Stimulated activated memory B cell treated with anti-CD40 and anti-IgM and Interleukin-4, amounts not matched to agents 10 μg/mL and 1 μg/mL and 100 μg/mL, for 72 hours (primary cell): ENCODE data around the gene ANO8.

ENCODE experiments used
- ATAC-seq: fragments of 150-1000 bp; cut with Tn5 transposase; 2 replicates; pipeline ENCODE4 v1.10.0; 2021
- H3K27ac Mint-ChIP-seq: one replicate; pipeline ENCODE4 v1.8.0; 2022; ENCODE audit warnings: mild to moderate bottlenecking, mixed read lengths
- H3K27me3 Mint-ChIP-seq: one replicate; pipeline ENCODE4 v1.8.0; 2022; ENCODE audit warnings: mixed read lengths
- H3K36me3 Mint-ChIP-seq: one replicate; pipeline ENCODE4 v1.8.0; 2022; ENCODE audit warnings: mixed read lengths
- H3K4me1 Mint-ChIP-seq: one replicate; pipeline ENCODE4 v1.8.0; 2022; ENCODE audit warnings: mixed read lengths
- H3K4me3 Mint-ChIP-seq: one replicate; pipeline ENCODE4 v1.8.0; 2022; ENCODE audit warnings: mild to moderate bottlenecking, moderate library complexity, mixed read lengths
- H3K9me3 Mint-ChIP-seq: one replicate; pipeline ENCODE4 v1.8.0; 2022; ENCODE audit warnings: mixed read lengths

ANO8 gene

GRCh38 chr19:17357078-17357666 is 22.5 kb upstream of the ANO8 start:
- Mint-ChIP-seq H3K27ac (no peak overlapping the region), H3K27me3 (peaks cover 54% of the 10 kb centered on the region), H3K4me1 (no peaks in the 10 kb centered on the region), H3K4me3 (no peak overlapping the region), H3K36me3 (no peaks in the 10 kb centered on the region), H3K9me3 (no peaks in the 10 kb centered on the region)
- no peak for ATAC-seq

GRCh38 chr19:17353386-17353785 is 18.7 kb upstream of the ANO8 start:
- no peak overlapping the region for H3K4me3 Mint-ChIP-seq
- H3K27ac Mint-ChIP-seq, result no peak overlapping the region
- no peak for ATAC-seq
- peaks cover 68% of the 10 kb centered on the region for H3K27me3 Mint-ChIP-seq
- no peaks in the 10 kb centered on the region for H3K36me3 Mint-ChIP-seq
- no peaks in the 10 kb centered on the region for H3K9me3 Mint-ChIP-seq
- H3K4me1 Mint-ChIP-seq, result peaks cover 15% of the 10 kb centered on the region

GRCh38 chr19:17352608-17353280 is 18.1 kb upstream of the ANO8 start:
- no peak overlapping the region for H3K27ac Mint-ChIP-seq

GRCh38 chr19:17351815-17352435 is 17.3 kb upstream of the ANO8 start:
- Mint-ChIP-seq H3K27me3 (peaks cover 77% of the 10 kb centered on the region), H3K4me3 (no peak overlapping the region), H3K4me1 (peaks cover 15% of the 10 kb centered on the region), H3K9me3 (no peaks in the 10 kb centered on the region), H3K27ac (no peak overlapping the region), H3K36me3 (no peaks in the 10 kb centered on the region)
- no peak for ATAC-seq

More at GRCh38 chr19:17352608-17353280, 18.1 kb upstream of the ANO8 start:
- Mint-ChIP-seq H3K4me3 (no peak overlapping the region), H3K4me1 (peaks cover 15% of the 10 kb centered on the region), H3K9me3 (no peaks in the 10 kb centered on the region), H3K27me3 (peaks cover 74% of the 10 kb centered on the region), H3K36me3 (no peaks in the 10 kb centered on the region)
- no peak for ATAC-seq

- peaks cover 64% of the 10 kb centered on the region for H3K27me3 Mint-ChIP-seq
- no peak overlapping the region for H3K27ac Mint-ChIP-seq
- no peaks in the 10 kb centered on the region for H3K9me3 Mint-ChIP-seq
- H3K36me3 Mint-ChIP-seq, result no peaks in the 10 kb centered on the region
- peaks cover 23% of the 10 kb centered on the region for H3K4me1 Mint-ChIP-seq
- no peak overlapping the region for H3K4me3 Mint-ChIP-seq
- no peak for ATAC-seq
These were observed 14.0 kb upstream of the ANO8 start for GRCh38 chr19:17348700-17349099.

GRCh38 chr19:17347877-17348276 is 13.2 kb upstream of the ANO8 start:
- no peaks in the 10 kb centered on the region for H3K36me3 Mint-ChIP-seq
- H3K4me3 Mint-ChIP-seq, result no peak overlapping the region
- H3K27ac Mint-ChIP-seq, result no peak overlapping the region

GRCh38 chr19:17347361-17347760 is 12.7 kb upstream of the ANO8 start:
- ATAC-seq, result no peak
- Mint-ChIP-seq H3K4me1 (peaks cover 23% of the 10 kb centered on the region), H3K27me3 (peaks cover 50% of the 10 kb centered on the region), H3K36me3 (no peaks in the 10 kb centered on the region), H3K27ac (no peak overlapping the region), H3K4me3 (no peak overlapping the region), H3K9me3 (no peaks in the 10 kb centered on the region)

More at GRCh38 chr19:17347877-17348276, 13.2 kb upstream of the ANO8 start:
- Mint-ChIP-seq H3K27me3 (peaks cover 55% of the 10 kb centered on the region), H3K4me1 (peaks cover 23% of the 10 kb centered on the region), H3K9me3 (no peaks in the 10 kb centered on the region)
- no peak for ATAC-seq

- H3K36me3 Mint-ChIP-seq, result peaks cover 4% of the 10 kb centered on the region
- ATAC-seq, result peak; percentile 91
- peaks cover 38% of the 10 kb centered on the region for H3K27me3 Mint-ChIP-seq
- H3K4me3 Mint-ChIP-seq, result no peak overlapping the region
- no peaks in the 10 kb centered on the region for H3K9me3 Mint-ChIP-seq
- H3K4me1 Mint-ChIP-seq, result peaks cover 16% of the 10 kb centered on the region
- no peak overlapping the region for H3K27ac Mint-ChIP-seq
These were observed 11.5 kb upstream of the ANO8 start for GRCh38 chr19:17346109-17346671.

GRCh38 chr19:17341845-17342244 is 7.2 kb upstream of the ANO8 start:
- Mint-ChIP-seq H3K27me3 (no peaks in the 10 kb centered on the region), H3K9me3 (no peaks in the 10 kb centered on the region), H3K4me3 (no peak overlapping the region), H3K36me3 (peaks cover 15% of the 10 kb centered on the region), H3K27ac (no peak overlapping the region), H3K4me1 (peaks cover 32% of the 10 kb centered on the region)
- no peak for ATAC-seq

GRCh38 chr19:17341386-17341785 is 6.7 kb upstream of the ANO8 start:
- no peak overlapping the region for H3K4me3 Mint-ChIP-seq
- H3K27ac Mint-ChIP-seq, result no peak overlapping the region
- no peak for ATAC-seq
- H3K4me1 Mint-ChIP-seq, result peaks cover 35% of the 10 kb centered on the region
- H3K9me3 Mint-ChIP-seq, result no peaks in the 10 kb centered on the region
- peaks cover 15% of the 10 kb centered on the region for H3K36me3 Mint-ChIP-seq
- H3K27me3 Mint-ChIP-seq, result no peaks in the 10 kb centered on the region

- no peak for ATAC-seq
- Mint-ChIP-seq H3K4me3 (no peak overlapping the region), H3K27me3 (no peaks in the 10 kb centered on the region), H3K27ac (no peak overlapping the region), H3K36me3 (peaks cover 15% of the 10 kb centered on the region), H3K4me1 (peaks cover 33% of the 10 kb centered on the region), H3K9me3 (no peaks in the 10 kb centered on the region)
These were observed 6.3 kb upstream of the ANO8 start for GRCh38 chr19:17340871-17341357.

- Mint-ChIP-seq H3K9me3 (no peaks in the 10 kb centered on the region), H3K27ac (no peak overlapping the region), H3K4me3 (no peak overlapping the region), H3K27me3 (no peaks in the 10 kb centered on the region), H3K4me1 (peaks cover 31% of the 10 kb centered on the region), H3K36me3 (peaks cover 15% of the 10 kb centered on the region)
- no peak for ATAC-seq
These were observed 5.7 kb upstream of the ANO8 start for GRCh38 chr19:17340302-17340870.

GRCh38 chr19:17339088-17339741 is 4.6 kb upstream of the ANO8 start:
- H3K36me3 Mint-ChIP-seq, result peaks cover 15% of the 10 kb centered on the region
- H3K4me3 Mint-ChIP-seq, result peak overlapping the region; percentile 97
- peaks cover 39% of the 10 kb centered on the region for H3K4me1 Mint-ChIP-seq
- no peaks in the 10 kb centered on the region for H3K9me3 Mint-ChIP-seq
- no peak overlapping the region for H3K27ac Mint-ChIP-seq
- H3K27me3 Mint-ChIP-seq, result no peaks in the 10 kb centered on the region
- ATAC-seq, result no peak

- Mint-ChIP-seq H3K9me3 (no peaks in the 10 kb centered on the region), H3K36me3 (peaks cover 15% of the 10 kb centered on the region), H3K4me1 (peaks cover 45% of the 10 kb centered on the region), H3K4me3 (peak overlapping the region; percentile 97), H3K27me3 (peaks cover 6% of the 10 kb centered on the region), H3K27ac (peak overlapping the region; percentile 96)
- ATAC-seq, result no peak
These were observed 3.9 kb upstream of the ANO8 start for GRCh38 chr19:17338433-17339078.
